ENCODE data around the gene HSPD1. TPM values are rescaled to one million over a fixed set of nuclear protein-coding genes. Genes with fewer than 3 reads are reported as not detected.

Gene HSPD1
- total RNA-seq, 1 experiment from 2014 or later: 995 TPM

DNA sequence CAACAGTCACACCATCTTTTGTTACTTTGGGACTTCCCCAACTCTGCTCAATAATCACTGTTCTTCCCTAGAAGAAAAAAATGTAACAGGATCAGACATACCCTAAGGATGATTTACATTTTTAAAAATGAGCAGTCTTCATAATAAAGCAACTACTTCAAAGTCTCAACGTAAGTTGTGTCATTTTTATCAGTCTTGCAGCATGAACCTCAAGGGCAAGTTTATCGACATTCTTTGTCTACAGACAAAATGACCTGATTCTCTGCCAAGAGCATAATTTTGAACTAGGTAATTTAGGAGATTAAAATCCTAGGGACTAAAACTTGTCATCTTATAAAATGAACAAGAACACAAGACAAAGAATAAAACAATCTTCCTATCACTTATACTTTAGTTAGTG lies 2.3 kb downstream of the HSPD1 start:
- no peaks in the 10 kb centered on the region for H3K9me3 ChIP-seq (ENCODE audit: control insufficient read depth in 1 of 2, insufficient read depth in 1 of 2, low read depth in 1 of 2, low read length in 2 of 2)
- peaks cover 94% of the 10 kb centered on the region for H3K79me2 ChIP-seq (ENCODE audit: insufficient read depth, low read length)
- peaks cover 59% of the 10 kb centered on the region; the same call in 1 of the 2 replicates for H4K20me1 ChIP-seq (ENCODE audit: insufficient read depth)
- H2AFZ ChIP-seq (ENCODE audit: low read depth, low read length, poor library complexity, severe bottlenecking): no peak overlapping the region
- ATAC-seq (no peak), DNase-seq (ENCODE audit: low read depth, low spot score) (no peak)
- H3K27ac ChIP-seq (ENCODE audit: low read depth, low read length): no peak overlapping the region; the same call in 1 of the 2 replicates
- ChIA-PET RAD21 (ENCODE audit: low non-redundant PET in 1 of 2, low total read pairs in 2 of 2, uncharacterized antibody in 2 of 2, unreplicated experiment in 2 of 2) (no interaction called here), POLR2A (no interaction called here), CTCF (no interaction called here)
- TF ChIP-seq ZFX (IDR thresholded peaks at IDR 0.05) (no peak), SIN3A (IDR thresholded peaks at IDR 0.05; ENCODE audit: low read depth) (0 out of 2 replicates have a peak, but pooled peaks have one; percentile 33)
- H3K27me3 ChIP-seq (ENCODE audit: insufficient read depth, low read length): no peaks in the 10 kb centered on the region
- no TSS peak for BruUV-seq (replicated peaks)
- H3K36me3 ChIP-seq (ENCODE audit: control insufficient read depth in 1 of 2, insufficient read depth in 2 of 2, low read length in 2 of 2): peaks cover 58 to 81% of the 10 kb centered on the region in 2 experiments
- H3K4me3 ChIP-seq (replicated peaks in 1 of 2; ENCODE audit: low read depth in 1 of 2, low read length in 2 of 2): peak overlapping the region in 1 of 2 experiments; percentile 81; a peak in 1 of 4 replicates
- peak overlapping the region; percentile 67 for H3K4me2 ChIP-seq (ENCODE audit: low read length)
- peaks cover 7 to 29% of the 10 kb centered on the region in 2 experiments; a peak in 3 of 4 replicates for H3K4me1 ChIP-seq (ENCODE audit: control insufficient read depth in 1 of 2, insufficient read depth in 2 of 2, low read length in 2 of 2)
- intact Hi-C loops (cut with micrococcal nuclease): no loop called here
- peak overlapping the region; percentile 90 for H3K9ac ChIP-seq (ENCODE audit: low read length)
- no peaks in the 10 kb centered on the region for H3K9me2 ChIP-seq (ENCODE audit: insufficient read depth)

DNA sequence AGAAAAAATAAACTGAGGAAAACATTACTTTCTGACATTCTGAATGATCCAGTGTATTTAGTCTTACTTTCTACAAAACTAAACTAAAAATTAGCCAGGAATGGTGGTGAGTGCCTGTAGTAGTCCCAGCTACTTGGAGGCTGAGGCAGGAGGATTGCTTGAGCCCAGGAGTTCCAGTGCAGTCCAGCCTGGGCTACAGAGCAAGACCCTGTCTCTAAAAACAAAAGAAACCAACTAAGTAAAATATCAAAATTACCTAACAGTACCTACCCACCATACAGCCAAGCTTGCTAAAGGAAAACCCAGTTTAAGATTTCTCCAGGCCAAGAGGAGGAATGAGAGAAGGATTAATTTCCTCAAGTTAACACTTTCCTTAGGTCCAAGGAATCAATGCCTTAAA lies 2.9 kb downstream of the HSPD1 start:
- RAD21 ChIA-PET (ENCODE audit: low non-redundant PET in 1 of 2, low total read pairs in 2 of 2, uncharacterized antibody in 2 of 2, unreplicated experiment in 2 of 2): no interaction called here
- no peak overlapping the region for H3K4me3 ChIP-seq (replicated peaks in 1 of 2; ENCODE audit: low read depth in 1 of 2, low read length in 2 of 2)
- H3K4me2 ChIP-seq (ENCODE audit: low read length): peak overlapping the region; percentile 67; the same call in 1 of the 2 replicates
- ATAC-seq (no peak), DNase-seq (ENCODE audit: low read depth, low spot score) (no peak)
- POLR2A ChIA-PET: no interaction called here
- H3K27me3 ChIP-seq (ENCODE audit: insufficient read depth, low read length): no peaks in the 10 kb centered on the region
- peaks cover 58 to 81% of the 10 kb centered on the region in 2 experiments for H3K36me3 ChIP-seq (ENCODE audit: control insufficient read depth in 1 of 2, insufficient read depth in 2 of 2, low read length in 2 of 2)
- no TSS peak for BruUV-seq (replicated peaks)
- no peak overlapping the region for H2AFZ ChIP-seq (ENCODE audit: low read depth, low read length, poor library complexity, severe bottlenecking)
- intact Hi-C loops (cut with micrococcal nuclease): no loop called here
- H3K4me1 ChIP-seq (ENCODE audit: control insufficient read depth in 1 of 2, insufficient read depth in 2 of 2, low read length in 2 of 2): peaks cover 7 to 23% of the 10 kb centered on the region in 2 experiments; a peak in 3 of 4 replicates
- H3K9me2 ChIP-seq (ENCODE audit: insufficient read depth): no peaks in the 10 kb centered on the region
- peaks cover 59% of the 10 kb centered on the region; the same call in 1 of the 2 replicates for H4K20me1 ChIP-seq (ENCODE audit: insufficient read depth)
- peaks cover 94% of the 10 kb centered on the region for H3K79me2 ChIP-seq (ENCODE audit: insufficient read depth, low read length)
- H3K9me3 ChIP-seq (ENCODE audit: control insufficient read depth in 1 of 2, insufficient read depth in 1 of 2, low read depth in 1 of 2, low read length in 2 of 2): no peaks in the 10 kb centered on the region
- CTCF ChIA-PET: no interaction called here
- TF ChIP-seq ZFX (IDR thresholded peaks at IDR 0.05): no peak
- no peak for TF ChIP-seq ZNF274 (IDR thresholded peaks at IDR 0.05; ENCODE audit: low read depth, low read length)
- no peak for TF ChIP-seq SIN3A (IDR thresholded peaks at IDR 0.05; ENCODE audit: low read depth)
- TF ChIP-seq, protein P1, sequence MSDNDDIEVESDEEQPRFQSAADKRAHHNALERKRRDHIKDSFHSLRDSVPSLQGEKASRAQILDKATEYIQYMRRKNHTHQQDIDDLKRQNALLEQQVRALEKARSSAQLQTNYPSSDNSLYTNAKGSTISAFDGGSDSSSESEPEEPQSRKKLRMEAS (IDR thresholded peaks at IDR 0.05): no peak
- no peak for TF ChIP-seq POLR2A (IDR thresholded peaks at IDR 0.05; ENCODE audit: borderline replicate concordance, extremely low read depth, insufficient read depth, insufficient read length)
- no peak overlapping the region; the same call in 1 of the 2 replicates for H3K27ac ChIP-seq (ENCODE audit: low read depth, low read length)
- no peak overlapping the region for H3K9ac ChIP-seq (ENCODE audit: low read length)
